GM12892 (cell line): ENCODE data around the gene CAMKK2.

Source experiments
- DNase-seq: peaks from one replicate; pipeline ENCODE4 v3.0.0; 2011; ENCODE audit not compliant: insufficient read length
- FAIRE-seq: peaks from 2 replicates; lab custom pipeline; 2011; peaks lifted over from hg19 to GRCh38; lab: Jason Lieb, UNC
- POLR2A ChIP-seq: IDR thresholded peaks from 2 replicates; pipeline ENCODE4 v1.6.1; 2011; ENCODE audit warnings: low read depth, low read length, control low read depth
- POLR2AphosphoS5 ChIP-seq: IDR thresholded peaks from 2 replicates; pipeline ENCODE4 v1.6.1; 2011; ENCODE audit warnings: low read depth, low read length, control low read depth
- TAF1 ChIP-seq: IDR thresholded peaks from 2 replicates; pipeline ENCODE4 v1.6.1; 2011; ENCODE audit warnings: low read depth, mild to moderate bottlenecking, control low read depth, low read length, borderline replicate concordance

Gene CAMKK2

GRCh38 chr12:121295116-121295745 is 1.3 kb downstream of the CAMKK2 start:
- no peak for TF ChIP-seq POLR2AphosphoS5
- TF ChIP-seq POLR2A = no peak
- TF ChIP-seq TAF1 = no peak
- FAIRE-seq (no peak), DNase-seq (no peak)

- TF ChIP-seq TAF1 (no peak), POLR2AphosphoS5 (no peak), POLR2A (no peak)
- FAIRE-seq (no peak), DNase-seq (no peak)
Measured at GRCh38 chr12:121294151-121294889, 2.2 kb downstream of the CAMKK2 start.

GRCh38 chr12:121293603-121294002 is 2.9 kb downstream of the CAMKK2 start:
- DNase-seq (no peak), FAIRE-seq (no peak)
- TF ChIP-seq POLR2AphosphoS5 (no peak), TAF1 (no peak), POLR2A (no peak)

GRCh38 chr12:121290410-121290809 is 6.1 kb downstream of the CAMKK2 start:
- TF ChIP-seq TAF1 = no peak
- TF ChIP-seq POLR2A = no peak
- TF ChIP-seq POLR2AphosphoS5 = no peak
- DNase-seq (no peak), FAIRE-seq (no peak)

GRCh38 chr12:121289962-121290361 is 6.5 kb downstream of the CAMKK2 start:
- FAIRE-seq (no peak), DNase-seq (no peak)
- no peak for TF ChIP-seq TAF1
- TF ChIP-seq POLR2AphosphoS5 = 0 out of 2 replicates have a peak, but pooled peaks have one; percentile 39

- TF ChIP-seq TAF1 = no peak
- TF ChIP-seq POLR2AphosphoS5 = no peak
- TF ChIP-seq POLR2A = no peak
- DNase-seq (no peak), FAIRE-seq (peak; percentile 42)
Measured at GRCh38 chr12:121288986-121289385, 7.5 kb downstream of the CAMKK2 start.

GRCh38 chr12:121288158-121288845 is 8.2 kb downstream of the CAMKK2 start:
- DNase-seq (no peak), FAIRE-seq (no peak)
- 0 out of 2 replicates have a peak, but pooled peaks have one; percentile 3 for TF ChIP-seq POLR2A
- TF ChIP-seq POLR2AphosphoS5 = no peak
- no peak for TF ChIP-seq TAF1

GRCh38 chr12:121287267-121287954 is 9.1 kb downstream of the CAMKK2 start:
- no peak for DNase-seq
- no peak for FAIRE-seq
- TF ChIP-seq TAF1 = no peak
- no peak for TF ChIP-seq POLR2A

GRCh38 chr12:121285856-121286255 is 10.7 kb downstream of the CAMKK2 start:
- FAIRE-seq (no peak), DNase-seq (no peak)
- TF ChIP-seq POLR2AphosphoS5 (no peak), TAF1 (no peak), POLR2A (no peak)

GRCh38 chr12:121284551-121285390 is 11.7 kb downstream of the CAMKK2 start:
- TF ChIP-seq POLR2AphosphoS5 (no peak), TAF1 (no peak), POLR2A (no peak)
- DNase-seq (no peak), FAIRE-seq (no peak)
